ENCODE results near the gene RCAN1.

DNA sequence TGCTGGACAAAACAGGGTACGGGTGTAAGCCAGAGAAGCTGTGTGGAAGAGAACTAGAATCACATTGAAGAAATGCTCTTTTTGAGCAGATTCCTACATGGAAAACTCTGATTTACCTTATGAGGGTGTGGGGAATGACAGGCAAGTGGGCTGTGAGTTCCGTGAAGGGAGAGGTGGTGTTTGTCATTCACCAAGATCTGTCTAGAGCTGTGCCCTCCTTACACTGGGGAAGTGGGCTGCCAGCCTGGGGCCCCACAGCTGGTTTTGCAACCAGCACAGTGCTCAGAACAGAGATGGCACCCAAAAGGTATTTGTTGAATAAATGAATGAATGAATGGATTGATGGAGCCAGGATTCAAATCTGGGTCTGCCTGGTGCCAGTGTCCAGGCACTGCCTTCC lies 10.4 kb downstream of the RCAN1 start:
- TF ChIP-seq, protein P1, sequence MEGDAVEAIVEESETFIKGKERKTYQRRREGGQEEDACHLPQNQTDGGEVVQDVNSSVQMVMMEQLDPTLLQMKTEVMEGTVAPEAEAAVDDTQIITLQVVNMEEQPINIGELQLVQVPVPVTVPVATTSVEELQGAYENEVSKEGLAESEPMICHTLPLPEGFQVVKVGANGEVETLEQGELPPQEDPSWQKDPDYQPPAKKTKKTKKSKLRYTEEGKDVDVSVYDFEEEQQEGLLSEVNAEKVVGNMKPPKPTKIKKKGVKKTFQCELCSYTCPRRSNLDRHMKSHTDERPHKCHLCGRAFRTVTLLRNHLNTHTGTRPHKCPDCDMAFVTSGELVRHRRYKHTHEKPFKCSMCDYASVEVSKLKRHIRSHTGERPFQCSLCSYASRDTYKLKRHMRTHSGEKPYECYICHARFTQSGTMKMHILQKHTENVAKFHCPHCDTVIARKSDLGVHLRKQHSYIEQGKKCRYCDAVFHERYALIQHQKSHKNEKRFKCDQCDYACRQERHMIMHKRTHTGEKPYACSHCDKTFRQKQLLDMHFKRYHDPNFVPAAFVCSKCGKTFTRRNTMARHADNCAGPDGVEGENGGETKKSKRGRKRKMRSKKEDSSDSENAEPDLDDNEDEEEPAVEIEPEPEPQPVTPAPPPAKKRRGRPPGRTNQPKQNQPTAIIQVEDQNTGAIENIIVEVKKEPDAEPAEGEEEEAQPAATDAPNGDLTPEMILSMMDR (IDR thresholded peaks at IDR 0.05; ENCODE audit: low read depth, low read length, missing input control), result no peak
- TF ChIP-seq YY1 (IDR thresholded peaks at IDR 0.05) (no peak), SP1 (IDR thresholded peaks at IDR 0.05) (no peak), RAD21 (IDR thresholded peaks at IDR 0.05) (no peak)
- TF ChIP-seq, protein P2, sequence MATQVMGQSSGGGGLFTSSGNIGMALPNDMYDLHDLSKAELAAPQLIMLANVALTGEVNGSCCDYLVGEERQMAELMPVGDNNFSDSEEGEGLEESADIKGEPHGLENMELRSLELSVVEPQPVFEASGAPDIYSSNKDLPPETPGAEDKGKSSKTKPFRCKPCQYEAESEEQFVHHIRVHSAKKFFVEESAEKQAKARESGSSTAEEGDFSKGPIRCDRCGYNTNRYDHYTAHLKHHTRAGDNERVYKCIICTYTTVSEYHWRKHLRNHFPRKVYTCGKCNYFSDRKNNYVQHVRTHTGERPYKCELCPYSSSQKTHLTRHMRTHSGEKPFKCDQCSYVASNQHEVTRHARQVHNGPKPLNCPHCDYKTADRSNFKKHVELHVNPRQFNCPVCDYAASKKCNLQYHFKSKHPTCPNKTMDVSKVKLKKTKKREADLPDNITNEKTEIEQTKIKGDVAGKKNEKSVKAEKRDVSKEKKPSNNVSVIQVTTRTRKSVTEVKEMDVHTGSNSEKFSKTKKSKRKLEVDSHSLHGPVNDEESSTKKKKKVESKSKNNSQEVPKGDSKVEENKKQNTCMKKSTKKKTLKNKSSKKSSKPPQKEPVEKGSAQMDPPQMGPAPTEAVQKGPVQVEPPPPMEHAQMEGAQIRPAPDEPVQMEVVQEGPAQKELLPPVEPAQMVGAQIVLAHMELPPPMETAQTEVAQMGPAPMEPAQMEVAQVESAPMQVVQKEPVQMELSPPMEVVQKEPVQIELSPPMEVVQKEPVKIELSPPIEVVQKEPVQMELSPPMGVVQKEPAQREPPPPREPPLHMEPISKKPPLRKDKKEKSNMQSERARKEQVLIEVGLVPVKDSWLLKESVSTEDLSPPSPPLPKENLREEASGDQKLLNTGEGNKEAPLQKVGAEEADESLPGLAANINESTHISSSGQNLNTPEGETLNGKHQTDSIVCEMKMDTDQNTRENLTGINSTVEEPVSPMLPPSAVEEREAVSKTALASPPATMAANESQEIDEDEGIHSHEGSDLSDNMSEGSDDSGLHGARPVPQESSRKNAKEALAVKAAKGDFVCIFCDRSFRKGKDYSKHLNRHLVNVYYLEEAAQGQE (IDR thresholded peaks at IDR 0.05), result no peak

Data from liver (tissue), 3 donors.